ENCODE measurements around the gene TRMO. TPM values are rescaled to one million over a fixed set of nuclear protein-coding genes. Genes with fewer than 3 reads are reported as not detected.

The TRMO gene
- total and polyA plus RNA-seq, 2 experiments from 2014 or later = 5.0 to 6.4 TPM

DNA sequence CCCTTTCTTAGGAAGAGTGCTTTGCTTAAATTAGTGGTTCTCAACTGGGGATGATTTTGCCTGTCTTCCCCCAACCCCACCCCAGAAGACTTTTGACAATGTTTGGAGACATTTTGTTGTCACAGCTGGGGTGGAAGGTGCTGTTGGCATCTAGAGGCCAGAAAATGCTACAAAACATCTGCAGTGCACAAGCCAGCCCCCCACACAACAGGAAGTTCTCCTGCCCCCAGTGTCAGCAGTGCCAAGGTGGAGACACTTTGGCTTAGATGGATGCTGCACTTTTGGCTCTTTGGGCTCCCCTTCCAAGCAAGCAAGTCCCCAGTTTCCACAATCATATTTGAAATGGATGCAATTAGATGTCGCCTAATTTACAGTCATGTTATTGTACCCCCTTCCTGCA lies 13.0 kb upstream of the TRMO start:
- Mint-ChIP-seq H3K4me1 (peaks cover 4% of the 10 kb centered on the region; the same call in 2 of the 3 replicates), H3K27ac (no peak overlapping the region), H3K9me3 (no peaks in the 10 kb centered on the region), H3K4me3 (no peak overlapping the region), H3K36me3 (ENCODE audit: low read depth) (no peaks in the 10 kb centered on the region), H3K27me3 (ENCODE audit: insufficient read depth, low read depth, poor library complexity) (peaks cover 3% of the 10 kb centered on the region)
- no peak overlapping the region for H3K4me2 ChIP-seq
- no peaks in the 10 kb centered on the region for H3K79me2 ChIP-seq (replicated peaks; ENCODE audit: insufficient read depth)
- H4K20me1 ChIP-seq (replicated peaks; ENCODE audit: insufficient read depth) = no peaks in the 10 kb centered on the region
- TF ChIP-seq JUNB (IDR thresholded peaks at IDR 0.05; ENCODE audit: unreplicated experiment) = no peak
- no peak for TF ChIP-seq ZNF331 (CRISPR knock-in tag; IDR thresholded peaks at IDR 0.05; ENCODE audit: low read depth)
- no peak for TF ChIP-seq EZH2 (IDR thresholded peaks at IDR 0.05; ENCODE audit: low read depth, unreplicated experiment)
- TF ChIP-seq, protein P1, sequence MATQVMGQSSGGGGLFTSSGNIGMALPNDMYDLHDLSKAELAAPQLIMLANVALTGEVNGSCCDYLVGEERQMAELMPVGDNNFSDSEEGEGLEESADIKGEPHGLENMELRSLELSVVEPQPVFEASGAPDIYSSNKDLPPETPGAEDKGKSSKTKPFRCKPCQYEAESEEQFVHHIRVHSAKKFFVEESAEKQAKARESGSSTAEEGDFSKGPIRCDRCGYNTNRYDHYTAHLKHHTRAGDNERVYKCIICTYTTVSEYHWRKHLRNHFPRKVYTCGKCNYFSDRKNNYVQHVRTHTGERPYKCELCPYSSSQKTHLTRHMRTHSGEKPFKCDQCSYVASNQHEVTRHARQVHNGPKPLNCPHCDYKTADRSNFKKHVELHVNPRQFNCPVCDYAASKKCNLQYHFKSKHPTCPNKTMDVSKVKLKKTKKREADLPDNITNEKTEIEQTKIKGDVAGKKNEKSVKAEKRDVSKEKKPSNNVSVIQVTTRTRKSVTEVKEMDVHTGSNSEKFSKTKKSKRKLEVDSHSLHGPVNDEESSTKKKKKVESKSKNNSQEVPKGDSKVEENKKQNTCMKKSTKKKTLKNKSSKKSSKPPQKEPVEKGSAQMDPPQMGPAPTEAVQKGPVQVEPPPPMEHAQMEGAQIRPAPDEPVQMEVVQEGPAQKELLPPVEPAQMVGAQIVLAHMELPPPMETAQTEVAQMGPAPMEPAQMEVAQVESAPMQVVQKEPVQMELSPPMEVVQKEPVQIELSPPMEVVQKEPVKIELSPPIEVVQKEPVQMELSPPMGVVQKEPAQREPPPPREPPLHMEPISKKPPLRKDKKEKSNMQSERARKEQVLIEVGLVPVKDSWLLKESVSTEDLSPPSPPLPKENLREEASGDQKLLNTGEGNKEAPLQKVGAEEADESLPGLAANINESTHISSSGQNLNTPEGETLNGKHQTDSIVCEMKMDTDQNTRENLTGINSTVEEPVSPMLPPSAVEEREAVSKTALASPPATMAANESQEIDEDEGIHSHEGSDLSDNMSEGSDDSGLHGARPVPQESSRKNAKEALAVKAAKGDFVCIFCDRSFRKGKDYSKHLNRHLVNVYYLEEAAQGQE (IDR thresholded peaks at IDR 0.05; ENCODE audit: unreplicated experiment) = no peak
- no peak for TF ChIP-seq ZNF114 (CRISPR knock-in tag; IDR thresholded peaks at IDR 0.05)
- TF ChIP-seq, protein P2, sequence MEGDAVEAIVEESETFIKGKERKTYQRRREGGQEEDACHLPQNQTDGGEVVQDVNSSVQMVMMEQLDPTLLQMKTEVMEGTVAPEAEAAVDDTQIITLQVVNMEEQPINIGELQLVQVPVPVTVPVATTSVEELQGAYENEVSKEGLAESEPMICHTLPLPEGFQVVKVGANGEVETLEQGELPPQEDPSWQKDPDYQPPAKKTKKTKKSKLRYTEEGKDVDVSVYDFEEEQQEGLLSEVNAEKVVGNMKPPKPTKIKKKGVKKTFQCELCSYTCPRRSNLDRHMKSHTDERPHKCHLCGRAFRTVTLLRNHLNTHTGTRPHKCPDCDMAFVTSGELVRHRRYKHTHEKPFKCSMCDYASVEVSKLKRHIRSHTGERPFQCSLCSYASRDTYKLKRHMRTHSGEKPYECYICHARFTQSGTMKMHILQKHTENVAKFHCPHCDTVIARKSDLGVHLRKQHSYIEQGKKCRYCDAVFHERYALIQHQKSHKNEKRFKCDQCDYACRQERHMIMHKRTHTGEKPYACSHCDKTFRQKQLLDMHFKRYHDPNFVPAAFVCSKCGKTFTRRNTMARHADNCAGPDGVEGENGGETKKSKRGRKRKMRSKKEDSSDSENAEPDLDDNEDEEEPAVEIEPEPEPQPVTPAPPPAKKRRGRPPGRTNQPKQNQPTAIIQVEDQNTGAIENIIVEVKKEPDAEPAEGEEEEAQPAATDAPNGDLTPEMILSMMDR (conservative IDR thresholded peaks at IDR 0.05; ENCODE audit: low read depth in 2 of 2) = no peak
- no peak for TF ChIP-seq CREB1 (CRISPR knock-in tag; IDR thresholded peaks at IDR 0.05; ENCODE audit: low read depth)
- TF ChIP-seq, protein P3, sequence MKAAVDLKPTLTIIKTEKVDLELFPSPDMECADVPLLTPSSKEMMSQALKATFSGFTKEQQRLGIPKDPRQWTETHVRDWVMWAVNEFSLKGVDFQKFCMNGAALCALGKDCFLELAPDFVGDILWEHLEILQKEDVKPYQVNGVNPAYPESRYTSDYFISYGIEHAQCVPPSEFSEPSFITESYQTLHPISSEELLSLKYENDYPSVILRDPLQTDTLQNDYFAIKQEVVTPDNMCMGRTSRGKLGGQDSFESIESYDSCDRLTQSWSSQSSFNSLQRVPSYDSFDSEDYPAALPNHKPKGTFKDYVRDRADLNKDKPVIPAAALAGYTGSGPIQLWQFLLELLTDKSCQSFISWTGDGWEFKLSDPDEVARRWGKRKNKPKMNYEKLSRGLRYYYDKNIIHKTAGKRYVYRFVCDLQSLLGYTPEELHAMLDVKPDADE (IDR thresholded peaks at IDR 0.05) = no peak
- no peak for TF ChIP-seq STAT1 (IDR thresholded peaks at IDR 0.05; ENCODE audit: unreplicated experiment)
- no peak for TF ChIP-seq EZH2phosphoT487 (IDR thresholded peaks at IDR 0.05; ENCODE audit: unreplicated experiment)
- TF ChIP-seq, protein P4, sequence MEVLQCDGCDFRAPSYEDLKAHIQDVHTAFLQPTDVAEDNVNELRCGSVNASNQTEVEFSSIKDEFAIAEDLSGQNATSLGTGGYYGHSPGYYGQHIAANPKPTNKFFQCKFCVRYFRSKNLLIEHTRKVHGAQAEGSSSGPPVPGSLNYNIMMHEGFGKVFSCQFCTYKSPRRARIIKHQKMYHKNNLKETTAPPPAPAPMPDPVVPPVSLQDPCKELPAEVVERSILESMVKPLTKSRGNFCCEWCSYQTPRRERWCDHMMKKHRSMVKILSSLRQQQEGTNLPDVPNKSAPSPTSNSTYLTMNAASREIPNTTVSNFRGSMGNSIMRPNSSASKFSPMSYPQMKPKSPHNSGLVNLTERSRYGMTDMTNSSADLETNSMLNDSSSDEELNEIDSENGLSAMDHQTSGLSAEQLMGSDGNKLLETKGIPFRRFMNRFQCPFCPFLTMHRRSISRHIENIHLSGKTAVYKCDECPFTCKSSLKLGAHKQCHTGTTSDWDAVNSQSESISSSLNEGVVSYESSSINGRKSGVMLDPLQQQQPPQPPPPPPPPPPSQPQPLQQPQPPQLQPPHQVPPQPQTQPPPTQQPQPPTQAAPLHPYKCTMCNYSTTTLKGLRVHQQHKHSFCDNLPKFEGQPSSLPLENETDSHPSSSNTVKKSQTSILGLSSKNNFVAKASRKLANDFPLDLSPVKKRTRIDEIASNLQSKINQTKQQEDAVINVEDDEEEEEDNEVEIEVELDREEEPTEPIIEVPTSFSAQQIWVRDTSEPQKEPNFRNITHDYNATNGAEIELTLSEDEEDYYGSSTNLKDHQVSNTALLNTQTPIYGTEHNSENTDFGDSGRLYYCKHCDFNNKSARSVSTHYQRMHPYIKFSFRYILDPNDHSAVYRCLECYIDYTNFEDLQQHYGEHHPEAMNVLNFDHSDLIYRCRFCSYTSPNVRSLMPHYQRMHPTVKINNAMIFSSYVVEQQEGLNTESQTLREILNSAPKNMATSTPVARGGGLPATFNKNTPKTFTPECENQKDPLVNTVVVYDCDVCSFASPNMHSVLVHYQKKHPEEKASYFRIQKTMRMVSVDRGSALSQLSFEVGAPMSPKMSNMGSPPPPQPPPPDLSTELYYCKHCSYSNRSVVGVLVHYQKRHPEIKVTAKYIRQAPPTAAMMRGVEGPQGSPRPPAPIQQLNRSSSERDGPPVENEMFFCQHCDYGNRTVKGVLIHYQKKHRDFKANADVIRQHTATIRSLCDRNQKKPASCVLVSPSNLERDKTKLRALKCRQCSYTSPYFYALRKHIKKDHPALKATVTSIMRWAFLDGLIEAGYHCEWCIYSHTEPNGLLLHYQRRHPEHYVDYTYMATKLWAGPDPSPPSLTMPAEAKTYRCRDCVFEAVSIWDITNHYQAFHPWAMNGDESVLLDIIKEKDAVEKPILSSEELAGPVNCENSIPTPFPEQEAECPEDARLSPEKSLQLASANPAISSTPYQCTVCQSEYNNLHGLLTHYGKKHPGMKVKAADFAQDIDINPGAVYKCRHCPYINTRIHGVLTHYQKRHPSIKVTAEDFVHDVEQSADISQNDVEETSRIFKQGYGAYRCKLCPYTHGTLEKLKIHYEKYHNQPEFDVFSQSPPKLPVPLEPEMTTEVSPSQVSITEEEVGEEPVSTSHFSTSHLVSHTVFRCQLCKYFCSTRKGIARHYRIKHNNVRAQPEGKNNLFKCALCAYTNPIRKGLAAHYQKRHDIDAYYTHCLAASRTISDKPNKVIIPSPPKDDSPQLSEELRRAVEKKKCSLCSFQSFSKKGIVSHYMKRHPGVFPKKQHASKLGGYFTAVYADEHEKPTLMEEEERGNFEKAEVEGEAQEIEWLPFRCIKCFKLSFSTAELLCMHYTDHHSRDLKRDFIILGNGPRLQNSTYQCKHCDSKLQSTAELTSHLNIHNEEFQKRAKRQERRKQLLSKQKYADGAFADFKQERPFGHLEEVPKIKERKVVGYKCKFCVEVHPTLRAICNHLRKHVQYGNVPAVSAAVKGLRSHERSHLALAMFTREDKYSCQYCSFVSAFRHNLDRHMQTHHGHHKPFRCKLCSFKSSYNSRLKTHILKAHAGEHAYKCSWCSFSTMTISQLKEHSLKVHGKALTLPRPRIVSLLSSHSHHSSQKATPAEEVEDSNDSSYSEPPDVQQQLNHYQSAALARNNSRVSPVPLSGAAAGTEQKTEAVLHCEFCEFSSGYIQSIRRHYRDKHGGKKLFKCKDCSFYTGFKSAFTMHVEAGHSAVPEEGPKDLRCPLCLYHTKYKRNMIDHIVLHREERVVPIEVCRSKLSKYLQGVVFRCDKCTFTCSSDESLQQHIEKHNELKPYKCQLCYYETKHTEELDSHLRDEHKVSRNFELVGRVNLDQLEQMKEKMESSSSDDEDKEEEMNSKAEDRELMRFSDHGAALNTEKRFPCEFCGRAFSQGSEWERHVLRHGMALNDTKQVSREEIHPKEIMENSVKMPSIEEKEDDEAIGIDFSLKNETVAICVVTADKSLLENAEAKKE (CRISPR knock-in tag; IDR thresholded peaks at IDR 0.05) = no peak
- no peak for TF ChIP-seq POLR2AphosphoS5 (IDR thresholded peaks at IDR 0.05; ENCODE audit: low read depth)
- no peak for TF ChIP-seq NANOG (IDR thresholded peaks at IDR 0.05; ENCODE audit: borderline replicate concordance)
- no peak overlapping the region for H2AFZ ChIP-seq
- H3K36me3 ChIP-seq (ENCODE audit: insufficient read depth) = no peaks in the 10 kb centered on the region
- H3K4me3 ChIP-seq = no peak overlapping the region
- no peaks in the 10 kb centered on the region for H3K4me1 ChIP-seq (ENCODE audit: insufficient read depth)
- peaks cover 59% of the 10 kb centered on the region for H3K27me3 ChIP-seq (ENCODE audit: insufficient read depth)
- no peak for ATAC-seq
- no peaks in the 10 kb centered on the region for H3K9me2 ChIP-seq (ENCODE audit: insufficient read depth)
- no peak for DNase-seq (ENCODE audit: low spot score)
- no peaks in the 10 kb centered on the region for H3F3A ChIP-seq (replicated peaks; ENCODE audit: low read depth)
- no peak overlapping the region for H3K27ac ChIP-seq (ENCODE audit: low read depth)

Measured in GM23338 (cell line).